Heart left ventricle (tissue), 13 donors: Measurements from ENCODE around the gene VCL.

Experiments used
- CTCF ChIP-seq, 12 donors: fragments of 200-600 bp; sonication (generic) in 4 of 12; IDR thresholded peaks; one replicate each; pipeline versions ENCODE4 v1.5.0 to v1.8.0; 2018 to 2022; ENCODE audit warnings: antibody characterized with exemption in 12 of 12, mild to moderate bottlenecking in 5 of 12
- POLR2A ChIP-seq, 2 donors: fragments of 450-650 bp; IDR thresholded peaks; one replicate each; pipeline ENCODE4 v1.6.1; 2017; ENCODE audit warnings: antibody characterized with exemption in 2 of 2, mild to moderate bottlenecking in 2 of 2, moderate library complexity in 2 of 2
- donor health status: ischemic (EF 13 %, LVEDD 7.1; RV severe dilation, severe dysfunction).
- donor health status: DM: no; HTN: yes; CAD: no.
- donor health status: DM: no; HTN: no; CAD: no.
- donor health status: ischemic (EF 25% LVEDD 6.9; RV normal size, moderate dysfunction).
- donor health status: ischemic (EF 25% LVEDD 5.7; RV mildly dilated, moderate dysfunction).
- donor health status: ischemic (EF 35%, LVEDD 5.7; RV mildly dilated, moderate dysfunction).
- donor health status: nonischemic (EF 11% LVEDD 7.7; RV severe dilation, severe dysfunction).
- donor health status: DM: yes; HTN: yes; CAD: no.
- donor health status: PGD.
- donor health status: ischemic (EF 29% LVEDD 5.4; RV normal size, mild dysfunction).
- donor health status: nonischemic (EF 23%, LVEDD 6.1; RV moderate dilation, normal function).

GRCh38 chr10:74099836-74100235, 101.9 kb downstream of the VCL start:
- TF ChIP-seq POLR2A (IDR thresholded peaks at IDR 0.05) (no peak), CTCF (IDR thresholded peaks at IDR 0.05) (no peak)
